Stimulated activated CD4-positive, alpha-beta T cell treated with anti-CD3 and anti-CD28 coated beads, Interleukin-1b, Interleukin-23, amount 100 ng/mL, for 48 hours (primary cell): Measurements from ENCODE around the gene PPM1M.

Experiments
- DNase-seq: peaks from one replicate; pipeline ENCODE4 v3.0.0-alpha.2; 2020

The PPM1M gene

DNA sequence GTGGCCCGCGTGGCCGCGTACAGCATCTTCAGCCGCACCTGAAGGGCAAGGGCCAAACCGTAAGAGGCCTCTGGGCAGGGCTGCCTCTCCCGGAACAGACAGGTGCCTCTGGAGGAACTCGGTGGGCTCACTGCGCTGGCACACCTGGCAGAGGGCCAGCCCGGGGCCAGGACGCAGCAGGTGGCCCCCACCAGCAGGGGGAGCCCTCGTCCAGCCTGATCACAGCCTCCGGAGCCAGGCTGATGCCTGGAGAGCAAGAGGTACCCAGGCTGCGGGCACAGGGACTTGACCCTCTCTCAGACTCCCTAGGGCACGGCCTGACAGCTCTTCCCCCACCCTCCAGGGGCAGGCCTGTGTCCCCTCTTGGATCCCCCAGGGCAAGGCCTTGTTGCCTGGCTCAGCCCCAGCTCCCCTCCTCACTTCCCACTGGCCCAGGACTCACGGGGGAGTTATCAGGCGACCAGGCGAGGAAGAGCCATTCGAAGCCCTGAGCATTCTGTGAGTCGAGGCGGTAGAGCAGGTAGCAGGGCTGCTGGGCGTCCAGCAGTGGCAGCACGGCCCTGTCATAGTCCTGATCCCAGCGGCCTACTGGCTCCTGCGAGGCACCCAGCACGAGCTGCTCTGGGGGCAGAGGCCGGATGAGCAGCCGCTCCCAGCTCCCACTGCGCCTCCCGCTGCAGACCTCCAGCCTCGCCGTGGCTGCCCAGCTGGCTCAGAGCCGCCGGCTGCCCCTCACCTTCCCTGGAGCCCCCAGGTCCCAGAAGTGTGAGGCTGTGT lies 13.9 kb upstream of the PPM1M start:
- peak; percentile 84 for DNase-seq

DNA sequence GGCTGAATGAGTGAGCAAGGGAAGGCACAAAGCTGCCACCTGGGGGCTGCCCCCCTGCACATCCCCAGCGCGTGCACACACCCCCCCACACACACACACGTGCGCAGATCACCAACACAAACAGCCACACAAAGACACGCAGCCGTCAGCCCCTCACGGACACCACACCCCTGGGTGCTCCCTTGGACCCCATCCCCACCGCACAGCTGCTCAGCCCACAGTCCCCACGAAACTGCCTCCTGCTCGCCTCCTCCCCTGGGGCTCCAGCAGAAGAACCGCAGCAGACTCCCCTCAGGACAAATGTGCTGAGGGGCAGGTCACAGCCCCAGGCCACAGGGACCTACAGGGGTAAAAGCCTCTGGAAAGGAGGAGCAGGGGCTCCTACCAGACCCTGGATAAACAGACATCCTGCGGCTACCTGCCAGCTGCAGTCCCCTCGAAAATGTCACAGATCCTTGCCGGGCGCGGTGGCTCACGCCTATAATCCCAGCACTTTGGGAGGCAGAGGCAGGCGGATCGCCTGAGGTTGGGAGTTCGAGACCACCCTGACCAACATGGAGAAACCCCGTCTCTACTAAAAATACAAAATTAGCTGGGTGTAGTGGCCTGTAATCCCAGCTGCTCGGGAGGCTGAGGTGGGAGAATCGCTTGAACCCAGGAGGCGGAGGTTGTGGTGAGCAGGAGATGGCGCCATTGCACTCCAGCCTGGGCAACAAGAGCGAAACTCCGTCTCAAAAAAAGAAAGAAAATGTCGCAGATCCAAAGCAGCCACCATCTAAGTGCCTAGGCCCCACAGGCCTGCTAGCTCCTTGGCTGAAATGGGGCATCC lies 13.1 kb upstream of the PPM1M start:
- DNase-seq = peak; percentile 46

DNA sequence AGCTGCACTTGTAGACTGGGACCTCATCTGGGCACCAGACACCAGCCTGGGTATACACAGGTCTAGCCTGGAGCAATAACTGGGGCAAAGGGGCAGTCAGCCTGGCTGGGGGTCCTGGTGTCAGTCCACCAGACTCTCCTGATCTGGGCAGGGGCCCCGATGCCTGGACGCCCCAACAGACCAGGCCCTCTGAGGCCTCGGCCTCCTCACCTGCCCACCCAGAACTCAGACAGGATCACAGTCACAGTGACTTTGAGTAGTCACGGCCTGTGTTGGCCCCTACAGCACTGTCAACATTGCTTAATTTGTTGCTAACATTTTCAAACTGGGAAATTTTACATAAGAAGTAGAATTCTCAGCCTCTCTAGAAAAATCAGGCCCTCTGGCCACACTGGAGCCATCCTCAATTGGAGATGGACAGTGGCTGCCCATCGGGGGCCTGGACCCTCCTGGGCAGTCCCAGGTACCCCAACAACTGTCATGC lies 12.4 kb upstream of the PPM1M start:
- DNase-seq = no peak

DNA sequence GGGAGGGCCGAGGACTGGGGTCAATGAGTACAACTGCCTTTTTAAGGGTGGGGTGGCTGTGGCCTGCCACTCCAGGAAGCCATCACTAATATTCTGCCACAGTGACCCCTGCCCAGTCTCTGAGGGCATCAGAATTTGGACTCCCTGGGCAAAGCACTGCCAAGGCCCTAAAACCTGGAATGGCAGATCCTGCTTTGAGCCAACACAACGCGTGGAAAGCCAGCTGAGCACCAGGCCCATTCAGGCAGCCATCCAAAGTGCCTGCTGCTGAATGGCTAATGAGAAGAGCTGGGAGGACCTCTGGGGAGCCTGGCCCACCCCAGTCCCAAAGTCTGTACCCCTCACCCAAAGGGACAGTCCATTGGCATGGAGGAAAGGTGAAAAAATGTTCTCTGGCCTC lies 11.6 kb upstream of the PPM1M start:
- no peak for DNase-seq

DNA sequence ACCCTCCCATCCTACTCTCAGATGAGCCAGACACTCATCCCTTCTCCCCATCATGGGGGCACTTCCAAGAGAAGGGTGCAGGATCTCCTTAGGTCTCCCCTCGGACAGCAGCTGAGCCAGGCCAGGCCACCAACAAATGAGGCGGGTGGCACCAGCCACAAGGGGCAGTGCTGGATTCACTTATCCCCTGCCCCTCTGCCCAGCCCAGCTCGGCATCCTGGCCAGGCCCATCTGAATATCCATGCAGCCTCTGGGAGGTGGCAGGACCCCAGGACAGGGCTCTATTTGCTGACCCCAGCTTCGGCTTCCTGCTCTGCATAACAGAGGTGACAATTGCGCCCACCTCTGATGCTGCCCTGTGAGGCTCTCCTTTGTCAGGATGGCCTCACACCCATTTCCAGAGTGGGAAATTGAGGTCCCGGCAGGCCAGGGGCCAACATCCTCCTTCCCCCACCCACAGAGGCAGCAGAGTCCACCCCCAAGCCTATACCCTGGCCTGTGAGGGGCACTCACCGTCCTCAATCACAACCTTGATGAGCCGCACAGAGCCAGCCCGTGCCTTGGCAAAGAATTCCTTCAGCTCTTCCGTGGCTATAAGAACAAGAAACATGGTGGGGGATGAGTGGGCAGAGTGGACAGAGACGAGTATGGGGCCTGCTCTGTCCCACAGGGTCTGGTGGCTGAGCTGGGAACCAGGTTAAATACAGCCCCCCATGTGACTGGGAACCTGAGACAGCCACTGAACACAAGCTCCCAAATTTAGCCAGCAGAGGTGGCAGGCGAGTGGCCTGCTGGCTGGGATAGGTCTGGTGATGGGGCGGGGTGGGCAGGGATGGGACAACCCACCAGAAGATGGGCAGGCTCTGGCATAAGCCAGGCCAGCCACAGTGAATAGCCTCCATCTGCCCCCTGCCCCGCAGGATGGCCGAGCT lies 10.8 kb upstream of the PPM1M start:
- DNase-seq = no peak

DNA sequence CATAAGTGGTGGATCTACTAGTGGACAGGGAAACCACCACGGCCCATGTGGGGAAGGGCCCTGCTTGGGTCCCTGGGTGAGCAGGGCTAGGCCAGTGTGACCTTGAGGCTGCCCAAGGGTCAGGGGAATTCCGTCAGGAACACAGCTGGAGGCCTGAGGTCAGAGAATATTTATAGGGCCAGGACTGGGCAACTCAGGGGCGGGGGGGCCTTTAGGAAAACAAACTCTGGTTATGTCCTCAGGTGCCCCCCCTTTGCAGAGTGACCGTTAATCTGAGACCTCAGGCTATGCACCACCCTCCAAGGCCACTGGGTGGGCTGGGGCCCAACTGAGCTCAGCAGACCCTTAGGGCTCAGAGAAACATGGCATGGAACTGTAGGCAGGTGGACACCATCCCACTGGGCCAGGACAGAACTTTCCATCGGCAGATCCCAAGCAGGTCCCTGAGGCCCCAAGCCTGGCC lies 9.1 kb upstream of the PPM1M start:
- no peak for DNase-seq

DNA sequence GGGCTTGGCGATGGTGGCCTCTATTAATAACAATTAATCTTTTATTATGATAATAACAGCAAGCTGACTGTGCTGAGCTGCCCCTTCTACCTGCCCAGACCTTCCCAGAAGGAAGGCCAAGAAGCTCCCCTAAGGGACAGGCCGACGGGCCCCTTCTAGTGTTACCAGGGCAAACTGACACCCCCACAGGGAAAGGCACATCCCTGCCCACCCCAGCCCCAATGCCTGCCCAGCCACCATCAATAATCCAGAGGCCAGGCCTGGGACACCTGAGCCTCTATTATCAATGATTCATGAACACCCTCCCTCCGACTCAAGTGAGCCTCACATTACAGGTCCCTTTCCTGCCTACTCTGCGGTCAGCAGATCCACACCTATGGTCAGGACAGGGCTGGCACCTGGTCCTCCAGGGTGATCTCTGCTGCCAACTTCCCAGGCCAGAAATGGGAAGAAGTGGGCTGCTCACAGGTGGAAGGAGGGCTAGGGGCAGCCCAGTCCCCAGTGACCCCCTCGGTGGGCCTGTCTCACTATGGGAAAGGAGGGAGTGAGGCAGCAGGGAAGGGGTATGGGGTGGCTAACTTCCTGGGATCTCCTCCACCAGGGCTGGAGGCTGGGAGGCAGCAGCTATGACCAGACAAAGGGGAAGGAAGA lies 8.4 kb upstream of the PPM1M start:
- DNase-seq = no peak

DNA sequence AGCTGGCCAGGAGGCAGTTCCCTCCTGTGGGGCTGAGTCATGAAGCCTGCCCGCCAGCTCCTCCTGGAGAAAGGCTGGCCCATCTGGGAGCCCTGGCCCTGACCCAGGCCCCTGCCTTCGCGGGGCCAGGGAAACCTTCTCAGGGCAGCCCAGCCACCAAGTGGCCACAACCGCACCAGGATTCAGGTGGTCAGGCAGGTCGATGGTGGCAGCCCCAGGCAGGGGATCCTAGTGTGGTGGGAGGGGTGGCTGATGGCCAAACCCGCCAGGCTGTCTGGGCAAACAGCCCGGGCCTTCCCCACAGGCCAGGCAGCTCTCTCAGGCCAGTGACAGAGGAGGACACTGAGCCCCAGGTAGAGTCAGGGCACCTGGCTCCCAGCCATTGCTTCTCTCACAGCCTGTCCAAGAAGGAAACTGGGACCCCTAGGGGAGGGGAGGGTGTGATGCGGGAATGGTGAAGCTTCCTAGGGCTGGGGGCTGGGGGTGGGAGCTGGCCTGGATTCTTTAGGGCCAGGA lies 7.8 kb upstream of the PPM1M start:
- no peak for DNase-seq

DNA sequence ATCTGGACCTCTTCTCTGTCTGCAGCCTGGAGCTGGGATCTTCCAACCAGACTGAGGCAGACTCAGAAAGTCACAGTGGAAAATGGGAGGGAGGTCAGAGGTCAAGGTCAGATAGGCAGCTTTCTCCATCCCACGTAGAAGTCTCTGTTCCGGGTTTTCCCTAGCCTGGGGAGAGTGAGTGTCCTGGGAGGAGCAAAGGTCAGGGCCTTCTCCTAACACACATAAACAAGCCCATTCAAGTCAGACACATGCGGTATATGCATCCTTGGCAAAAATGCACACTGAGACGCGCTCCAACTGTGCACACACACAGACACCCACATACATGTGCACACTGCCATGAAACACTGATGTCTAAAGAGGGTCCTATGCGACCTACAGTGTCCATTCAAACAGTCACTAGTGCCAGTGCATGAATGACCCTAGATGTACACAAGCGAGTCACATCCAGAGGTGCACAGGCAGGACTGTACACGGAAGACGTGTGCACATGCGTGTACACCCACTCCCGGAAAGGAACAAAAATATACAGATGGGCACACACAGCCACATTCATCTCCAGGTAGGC lies 7.3 kb upstream of the PPM1M start:
- DNase-seq = no peak

DNA sequence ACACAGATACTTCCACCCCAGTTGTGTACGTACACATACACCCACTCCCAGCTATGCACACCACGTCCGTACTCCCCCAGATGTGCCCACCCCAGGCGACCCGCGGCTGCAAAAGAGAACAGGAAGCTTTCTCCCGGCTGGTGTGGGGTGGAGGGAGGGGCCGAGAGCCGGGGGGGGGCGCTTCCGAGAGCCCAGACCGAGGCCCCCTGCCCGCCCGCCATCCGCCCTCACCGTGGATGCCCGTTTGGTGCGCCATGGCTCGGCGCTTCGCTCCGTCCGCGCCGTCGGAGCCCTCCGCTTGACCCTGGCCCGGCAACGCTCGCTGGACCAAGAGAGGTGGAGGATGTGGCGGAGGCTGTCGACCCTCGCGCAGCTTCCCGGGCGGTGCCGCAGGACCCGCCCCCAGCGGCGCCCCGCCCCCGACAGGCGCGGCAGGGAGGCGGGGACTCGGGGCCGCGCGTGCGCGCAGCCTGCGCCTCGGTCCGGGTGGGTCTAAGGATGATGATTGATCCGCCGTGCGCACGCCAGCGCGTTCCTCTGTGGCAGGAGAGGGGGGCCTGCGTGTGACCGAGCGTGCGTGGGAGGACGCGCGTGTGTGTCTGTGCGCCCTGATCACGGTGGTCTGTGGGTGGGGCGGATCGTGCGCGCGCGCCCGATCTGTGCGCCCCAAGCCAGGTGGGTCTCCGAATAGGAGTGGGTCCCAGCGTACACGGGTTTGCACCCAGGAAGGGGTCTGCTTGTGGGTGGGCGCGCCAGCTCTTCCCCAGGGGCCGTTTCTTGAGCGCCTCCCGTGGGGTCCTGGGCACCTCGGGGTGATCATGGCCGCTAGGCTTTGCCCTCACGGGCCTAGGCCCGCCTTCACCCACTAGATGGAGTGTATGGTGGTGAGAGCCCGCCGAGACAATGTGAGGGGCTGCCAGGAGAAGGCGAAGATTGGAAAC lies 6.5 kb upstream of the PPM1M start, which contains the start of gene TWF2:
Gene TWF2, minus strand, starts transcription at position 398 of the 941 bp plus-strand sequence. Its CDS starts 142 bp downstream, at position 256.
- peak; percentile 90 for DNase-seq

DNA sequence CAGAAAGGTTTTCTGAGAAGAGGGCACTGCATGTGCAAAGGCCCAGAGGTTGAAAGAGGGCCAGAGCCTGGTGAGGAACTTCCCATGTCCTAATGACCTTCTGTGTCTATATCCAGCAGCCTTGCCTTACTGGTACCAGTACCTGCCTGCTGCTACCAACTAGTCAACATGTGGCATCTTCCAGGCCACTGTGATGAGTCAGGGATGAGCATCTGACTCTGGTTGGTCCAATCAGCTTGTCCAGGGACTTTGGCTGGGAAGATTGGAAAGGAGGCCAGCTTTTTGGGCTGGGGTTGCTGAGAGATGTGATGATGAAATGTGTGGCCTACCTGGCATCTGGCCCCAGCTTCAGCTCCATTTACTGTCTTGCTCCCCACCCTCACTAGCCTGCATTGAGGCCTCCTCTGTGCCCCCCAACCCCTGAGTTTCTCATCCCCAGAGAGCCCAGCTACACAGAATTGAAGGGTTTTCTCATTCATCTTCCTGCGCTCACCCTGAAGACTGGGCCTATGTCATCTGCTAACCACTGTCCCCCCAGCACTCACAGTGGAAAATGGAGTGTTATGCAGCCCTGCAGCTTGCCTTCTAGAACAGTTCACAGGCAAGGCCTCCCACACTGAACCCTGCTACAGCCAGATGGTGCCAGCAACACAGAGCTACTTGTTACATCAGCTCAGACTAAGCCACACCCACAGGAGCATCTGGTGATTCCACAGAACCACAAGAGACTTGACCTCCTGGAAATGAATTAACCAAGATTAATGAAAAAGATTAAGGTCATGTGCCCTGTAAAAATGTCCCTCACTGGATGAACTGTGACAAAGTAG lies 5.3 kb upstream of the PPM1M start:
- DNase-seq = peak; percentile 79

DNA sequence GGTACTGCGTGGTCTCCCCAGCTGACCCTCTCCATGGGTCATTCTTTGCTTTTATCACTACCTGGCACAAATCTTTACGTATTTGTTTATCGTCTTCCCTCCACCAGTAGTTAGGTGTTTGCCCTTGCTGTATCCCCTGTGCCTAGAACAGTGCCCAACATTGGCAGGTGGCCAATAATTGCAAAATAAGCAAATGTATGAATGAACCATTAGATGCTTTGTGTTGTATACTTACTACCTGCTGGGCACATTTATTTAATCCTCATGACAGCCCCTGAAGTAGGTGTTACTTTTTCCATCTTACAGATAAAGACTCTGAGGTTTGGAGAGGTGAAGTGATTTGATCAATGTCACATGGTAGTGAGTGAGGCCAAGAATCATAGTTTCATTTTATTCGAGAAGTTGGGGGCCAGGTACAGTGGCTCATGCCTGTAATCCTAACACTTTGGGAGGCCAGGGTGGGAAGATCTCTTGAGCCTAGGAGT lies 4.6 kb upstream of the PPM1M start:
- DNase-seq = no peak

DNA sequence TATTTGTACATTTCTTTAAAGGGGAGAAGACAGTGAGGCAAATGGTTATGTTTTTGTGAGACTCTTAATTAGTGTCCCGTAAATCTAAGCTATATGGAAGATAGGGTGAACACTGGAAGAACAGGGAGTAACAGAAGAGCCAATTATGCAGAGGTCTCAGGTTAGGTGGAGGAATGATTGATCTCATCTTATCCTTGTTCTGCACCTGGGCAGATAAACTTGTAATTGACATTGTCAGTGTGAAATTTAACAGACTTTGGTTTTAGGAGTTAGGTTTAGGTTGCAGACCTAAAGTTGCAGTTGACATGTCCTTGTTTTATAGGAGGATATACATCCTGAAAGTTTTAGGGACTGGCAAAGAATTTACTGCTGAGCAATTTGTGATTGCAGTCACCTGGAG lies 3.5 kb upstream of the PPM1M start:
- no peak for DNase-seq

DNA sequence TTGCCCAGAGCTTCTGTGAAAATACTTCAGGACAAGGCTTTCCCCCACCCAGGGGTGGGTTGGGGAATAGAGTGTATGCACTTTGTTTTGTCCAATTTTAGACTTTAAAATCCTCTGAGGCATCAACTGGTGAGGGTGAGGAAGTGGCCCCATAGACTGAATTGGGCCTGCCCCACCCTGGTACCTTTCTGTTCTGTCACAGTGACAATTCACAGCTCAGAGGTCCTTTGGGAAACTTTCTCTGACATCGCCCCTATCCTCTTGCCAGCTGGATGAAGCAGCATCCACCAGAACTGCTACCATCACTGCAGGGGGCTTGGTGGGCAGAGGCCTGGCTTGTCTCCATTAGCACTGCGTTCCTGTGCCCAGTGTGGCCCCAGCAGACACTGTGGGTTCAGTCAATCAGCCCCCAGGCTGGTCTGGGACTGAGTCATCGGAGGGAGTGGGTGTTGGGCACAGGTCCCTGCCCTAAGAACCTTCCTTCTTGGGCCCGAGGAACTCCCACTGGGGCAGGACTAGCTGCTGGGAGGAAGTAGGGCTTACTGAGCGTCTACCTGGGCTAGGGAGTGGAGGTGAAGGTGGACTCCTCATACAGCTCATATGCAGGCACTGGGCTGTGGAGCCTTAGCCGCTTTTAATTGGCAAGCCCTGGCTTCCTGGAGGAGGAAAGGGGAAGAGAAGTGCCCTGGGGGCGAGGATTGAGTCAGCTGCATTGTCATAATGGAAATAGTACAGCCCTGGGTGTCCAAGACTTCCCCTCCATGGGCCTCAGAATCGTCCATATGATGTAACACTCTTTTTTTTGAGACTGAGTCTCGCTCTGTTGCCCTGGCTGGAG lies 1.5 kb upstream of the PPM1M start:
- peak; percentile 57 for DNase-seq

DNA sequence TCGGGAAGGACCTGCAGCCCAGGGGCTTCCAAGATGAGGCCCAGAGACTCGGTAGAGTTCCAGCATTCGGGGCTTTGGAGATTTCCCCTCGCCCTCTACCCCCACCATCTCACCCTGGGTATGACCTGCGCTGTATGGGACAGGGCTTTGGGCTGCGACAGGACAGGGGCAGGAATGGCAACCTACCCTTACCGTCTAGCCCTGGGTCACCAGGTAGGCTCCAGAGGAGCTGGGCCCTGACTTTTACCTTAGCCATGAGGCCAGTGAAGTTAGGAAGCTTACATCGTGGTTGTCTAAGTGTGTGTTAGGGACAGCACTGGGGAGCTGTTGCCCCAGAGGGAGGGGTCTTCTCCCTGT lies 683 bp downstream of the PPM1M start:
- no peak for DNase-seq

DNA sequence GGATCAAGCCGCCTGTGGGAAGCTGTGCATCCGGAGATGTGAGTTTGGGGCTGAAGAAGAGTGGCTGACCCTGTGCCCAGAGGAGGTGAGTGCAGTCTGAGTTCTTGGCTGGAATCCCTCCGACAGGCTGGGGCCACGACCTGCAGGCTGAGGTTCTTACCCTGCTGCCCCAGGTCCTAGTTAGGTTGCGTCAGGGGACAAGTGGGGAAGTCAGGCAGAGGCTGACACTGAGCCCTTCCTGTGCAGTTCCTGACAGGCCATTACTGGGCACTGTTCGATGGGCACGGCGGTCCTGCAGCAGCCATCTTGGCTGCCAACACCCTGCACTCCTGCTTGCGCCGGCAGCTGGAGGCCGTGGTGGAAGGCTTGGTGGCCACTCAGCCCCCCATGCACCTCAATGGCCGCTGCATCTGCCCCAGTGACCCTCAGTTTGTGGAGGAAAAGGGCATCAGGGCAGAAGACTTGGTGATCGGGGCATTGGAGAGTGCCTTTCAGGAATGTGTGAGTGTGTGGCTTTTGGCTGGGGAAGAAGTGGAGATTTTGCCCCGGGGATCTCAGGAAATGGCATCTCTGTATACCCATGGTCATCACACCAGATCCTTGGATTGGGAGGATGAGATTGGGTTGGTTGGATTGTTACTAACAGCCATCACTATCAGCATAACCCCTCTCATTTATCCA lies 1.3 kb downstream of the PPM1M start:
- no peak for DNase-seq

DNA sequence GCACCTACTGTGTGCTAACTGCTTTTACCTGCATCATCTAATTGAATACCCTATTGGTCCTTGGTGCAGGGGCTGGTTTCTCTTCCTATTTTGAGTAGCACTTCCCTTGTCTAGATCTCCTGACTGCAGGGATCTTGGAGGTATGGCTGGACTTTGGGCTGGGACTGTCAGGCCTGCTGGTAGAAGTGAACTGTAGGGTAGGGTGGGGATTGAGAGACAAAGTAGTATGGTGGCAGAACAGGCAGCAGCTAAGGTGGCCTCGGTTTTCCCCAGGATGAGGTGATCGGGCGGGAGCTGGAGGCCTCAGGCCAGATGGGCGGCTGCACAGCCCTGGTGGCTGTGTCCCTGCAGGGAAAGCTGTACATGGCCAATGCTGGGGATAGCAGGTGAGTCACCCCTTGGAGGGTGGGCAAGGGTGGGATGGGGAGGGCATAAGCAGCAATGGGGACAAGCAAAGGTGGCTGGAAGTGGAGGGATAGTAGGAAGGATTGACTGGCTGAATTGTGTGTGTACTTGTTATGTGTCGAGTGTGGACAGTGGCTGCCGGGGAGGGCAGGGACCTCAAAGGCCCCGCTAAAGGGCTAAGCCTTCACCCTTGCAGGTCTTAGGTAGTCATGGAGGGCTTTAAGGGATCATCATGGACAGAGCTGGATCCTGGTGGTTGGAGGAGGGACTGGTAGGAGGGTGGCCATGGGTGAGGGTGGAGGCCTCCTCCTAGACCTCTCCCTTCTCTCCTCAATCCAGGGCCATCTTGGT lies 2.0 kb downstream of the PPM1M start:
- no peak for DNase-seq
